ENCODE measurements around the gene LRIG1. TPM values are rescaled to one million over a fixed set of nuclear protein-coding genes. Genes with fewer than 3 reads are reported as not detected.

Gene LRIG1
- total RNA-seq, 1 experiment from 2014 or later: 5.3 TPM

GRCh38 chr3:66457252-66457651, 43.6 kb downstream of the LRIG1 start:
- H3K9me3 ChIP-seq (ENCODE audit: control insufficient read depth, insufficient read depth, low read depth, low read length): no peaks in the 10 kb centered on the region
- ATAC-seq (no peak), DNase-seq (ENCODE audit: low read depth, low spot score) (no peak)
- intact Hi-C loops (cut with micrococcal nuclease; ENCODE audit: unreplicated experiment): no loop called here
- H3K27ac ChIP-seq (ENCODE audit: low read length): no peak overlapping the region
- H3K27me3 ChIP-seq (ENCODE audit: control insufficient read depth, insufficient read depth, low read length): no peaks in the 10 kb centered on the region
- ChIA-PET POLR2A (no interaction called here), CTCF (no interaction called here)
- no peak overlapping the region for H3K4me3 ChIP-seq (ENCODE audit: low read depth in 2 of 2, low read length in 2 of 2)
- TF ChIP-seq POLR2AphosphoS5 (IDR thresholded peaks at IDR 0.05; ENCODE audit: low read depth, low read length) (no peak), TCF7L2 (IDR thresholded peaks at IDR 0.05; ENCODE audit: low read depth, low read length) (no peak), SIN3A (IDR thresholded peaks at IDR 0.05; ENCODE audit: borderline replicate concordance, insufficient read depth, low read depth, low read length) (no peak)
- TF ChIP-seq, protein P1, sequence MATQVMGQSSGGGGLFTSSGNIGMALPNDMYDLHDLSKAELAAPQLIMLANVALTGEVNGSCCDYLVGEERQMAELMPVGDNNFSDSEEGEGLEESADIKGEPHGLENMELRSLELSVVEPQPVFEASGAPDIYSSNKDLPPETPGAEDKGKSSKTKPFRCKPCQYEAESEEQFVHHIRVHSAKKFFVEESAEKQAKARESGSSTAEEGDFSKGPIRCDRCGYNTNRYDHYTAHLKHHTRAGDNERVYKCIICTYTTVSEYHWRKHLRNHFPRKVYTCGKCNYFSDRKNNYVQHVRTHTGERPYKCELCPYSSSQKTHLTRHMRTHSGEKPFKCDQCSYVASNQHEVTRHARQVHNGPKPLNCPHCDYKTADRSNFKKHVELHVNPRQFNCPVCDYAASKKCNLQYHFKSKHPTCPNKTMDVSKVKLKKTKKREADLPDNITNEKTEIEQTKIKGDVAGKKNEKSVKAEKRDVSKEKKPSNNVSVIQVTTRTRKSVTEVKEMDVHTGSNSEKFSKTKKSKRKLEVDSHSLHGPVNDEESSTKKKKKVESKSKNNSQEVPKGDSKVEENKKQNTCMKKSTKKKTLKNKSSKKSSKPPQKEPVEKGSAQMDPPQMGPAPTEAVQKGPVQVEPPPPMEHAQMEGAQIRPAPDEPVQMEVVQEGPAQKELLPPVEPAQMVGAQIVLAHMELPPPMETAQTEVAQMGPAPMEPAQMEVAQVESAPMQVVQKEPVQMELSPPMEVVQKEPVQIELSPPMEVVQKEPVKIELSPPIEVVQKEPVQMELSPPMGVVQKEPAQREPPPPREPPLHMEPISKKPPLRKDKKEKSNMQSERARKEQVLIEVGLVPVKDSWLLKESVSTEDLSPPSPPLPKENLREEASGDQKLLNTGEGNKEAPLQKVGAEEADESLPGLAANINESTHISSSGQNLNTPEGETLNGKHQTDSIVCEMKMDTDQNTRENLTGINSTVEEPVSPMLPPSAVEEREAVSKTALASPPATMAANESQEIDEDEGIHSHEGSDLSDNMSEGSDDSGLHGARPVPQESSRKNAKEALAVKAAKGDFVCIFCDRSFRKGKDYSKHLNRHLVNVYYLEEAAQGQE (IDR thresholded peaks at IDR 0.05; ENCODE audit: insufficient read depth in 1 of 2, low read depth in 2 of 2, low read length in 1 of 2): no peak
- TF ChIP-seq, protein P2, sequence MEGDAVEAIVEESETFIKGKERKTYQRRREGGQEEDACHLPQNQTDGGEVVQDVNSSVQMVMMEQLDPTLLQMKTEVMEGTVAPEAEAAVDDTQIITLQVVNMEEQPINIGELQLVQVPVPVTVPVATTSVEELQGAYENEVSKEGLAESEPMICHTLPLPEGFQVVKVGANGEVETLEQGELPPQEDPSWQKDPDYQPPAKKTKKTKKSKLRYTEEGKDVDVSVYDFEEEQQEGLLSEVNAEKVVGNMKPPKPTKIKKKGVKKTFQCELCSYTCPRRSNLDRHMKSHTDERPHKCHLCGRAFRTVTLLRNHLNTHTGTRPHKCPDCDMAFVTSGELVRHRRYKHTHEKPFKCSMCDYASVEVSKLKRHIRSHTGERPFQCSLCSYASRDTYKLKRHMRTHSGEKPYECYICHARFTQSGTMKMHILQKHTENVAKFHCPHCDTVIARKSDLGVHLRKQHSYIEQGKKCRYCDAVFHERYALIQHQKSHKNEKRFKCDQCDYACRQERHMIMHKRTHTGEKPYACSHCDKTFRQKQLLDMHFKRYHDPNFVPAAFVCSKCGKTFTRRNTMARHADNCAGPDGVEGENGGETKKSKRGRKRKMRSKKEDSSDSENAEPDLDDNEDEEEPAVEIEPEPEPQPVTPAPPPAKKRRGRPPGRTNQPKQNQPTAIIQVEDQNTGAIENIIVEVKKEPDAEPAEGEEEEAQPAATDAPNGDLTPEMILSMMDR (IDR thresholded peaks at IDR 0.05): no peak
- in situ Hi-C loops (cut with HindIII; ENCODE audit: low pct_unique_long_range_greater_than_20kb, low sequenced_read_pairs): no loop called here
- no TSS peak for BruUV-seq (replicated peaks)
- no peaks in the 10 kb centered on the region for H3K36me3 ChIP-seq (ENCODE audit: control insufficient read depth, insufficient read depth, low read length)
- no peaks in the 10 kb centered on the region for H3K4me1 ChIP-seq (ENCODE audit: control insufficient read depth, insufficient read depth, low read length)

- CTCF ChIA-PET: no interaction called here
- intact Hi-C loops (cut with micrococcal nuclease; ENCODE audit: unreplicated experiment) (no loop called here), in situ Hi-C loops (cut with HindIII; ENCODE audit: low pct_unique_long_range_greater_than_20kb, low sequenced_read_pairs) (no loop called here)
- Histone ChIP-seq H3K4me1 (ENCODE audit: control insufficient read depth, insufficient read depth, low read length) (no peaks in the 10 kb centered on the region), H3K36me3 (ENCODE audit: control insufficient read depth, insufficient read depth, low read length) (no peaks in the 10 kb centered on the region), H3K27me3 (ENCODE audit: control insufficient read depth, insufficient read depth, low read length) (no peaks in the 10 kb centered on the region), H3K4me3 (ENCODE audit: low read depth in 2 of 2, low read length in 2 of 2) (no peak overlapping the region), H3K9me3 (ENCODE audit: control insufficient read depth, insufficient read depth, low read depth, low read length) (no peaks in the 10 kb centered on the region), H3K27ac (ENCODE audit: low read length) (no peak overlapping the region)
- BruUV-seq (replicated peaks): no TSS peak
- POLR2A ChIA-PET: no interaction called here
- DNase-seq (ENCODE audit: low read depth, low spot score) (no peak), ATAC-seq (no peak)
- TF ChIP-seq SIN3A (IDR thresholded peaks at IDR 0.05; ENCODE audit: borderline replicate concordance, insufficient read depth, low read depth, low read length): no peak
- TF ChIP-seq, protein P2 (IDR thresholded peaks at IDR 0.05): no peak
- TF ChIP-seq, protein P1 (IDR thresholded peaks at IDR 0.05; ENCODE audit: insufficient read depth in 1 of 2, low read depth in 2 of 2, low read length in 1 of 2): no peak
- no peak for TF ChIP-seq TCF7L2 (IDR thresholded peaks at IDR 0.05; ENCODE audit: low read depth, low read length)
- no peak for TF ChIP-seq POLR2AphosphoS5 (IDR thresholded peaks at IDR 0.05; ENCODE audit: low read depth, low read length)
Measured at GRCh38 chr3:66456711-66457173, 44.1 kb downstream of the LRIG1 start.

All from Panc1 (cell line).